ENCODE measurements around the gene SAC3D1. TPM values are rescaled to one million over a fixed set of nuclear protein-coding genes. Genes with fewer than 3 reads are reported as not detected.

Gene SAC3D1
- total and polyA plus RNA-seq, 2 of the 4 experiments (the other 2 are of a cell fraction) = 2.9 to 13.2 TPM

DNA sequence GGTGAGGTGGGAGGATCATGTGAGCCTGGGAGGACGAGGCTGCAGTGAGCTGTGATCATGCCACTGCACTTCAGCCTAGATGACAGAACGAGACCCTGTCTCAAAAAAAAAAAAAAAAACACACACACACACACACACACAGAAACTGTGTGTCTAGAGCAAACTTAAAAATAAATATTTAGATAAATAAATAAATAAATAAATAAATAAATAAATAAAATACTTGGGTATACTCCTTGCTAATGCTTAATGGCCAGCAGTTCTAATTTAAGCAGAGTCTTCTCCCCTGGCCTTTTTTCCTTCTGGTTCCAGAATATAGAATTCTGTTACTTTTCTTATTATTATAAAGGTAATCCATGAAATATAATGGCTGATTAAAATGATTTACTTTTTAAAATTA is 32.1 kb upstream of the SAC3D1 start:
- H3K9me3 ChIP-seq (ENCODE audit: control insufficient read depth, insufficient read depth, low read length) = no peaks in the 10 kb centered on the region
- WGBS, 2 experiments (ENCODE audit: extremely low coverage in 2 of 2, insufficient read length in 1 of 2) = no CpG with 5 or more reads among the region's 2 CpGs
- H3K4ac ChIP-seq (ENCODE audit: low read depth, low read length) = no peak overlapping the region
- no peak overlapping the region for H4K91ac ChIP-seq (ENCODE audit: insufficient read depth, low read depth, low read length)
- intact Hi-C loops (cut with micrococcal nuclease) (no loop called here), dilution Hi-C loops (cut with HindIII; ENCODE audit: low sequenced_read_pairs, unreplicated experiment) (no loop called here), in situ Hi-C loops (cut with MboI; ENCODE audit: low sequenced_read_pairs) (loop anchor here (5.0 to 10.0 kb wide), 2 partner anchors 87 to 164 kb away; partner anchors contain the start of genes CDC42BPG and PPP2R5B)
- no peak overlapping the region for H3K23ac ChIP-seq (ENCODE audit: low read depth, low read length)
- no peak overlapping the region for H2AK9ac ChIP-seq (replicated peaks; ENCODE audit: low read depth, low read length, poor library complexity)
- no TSS peak for BruUV-seq (replicated peaks)
- H3K4me2 ChIP-seq (ENCODE audit: low read depth, low read length) = no peak overlapping the region
- H3K27me3 ChIP-seq (ENCODE audit: control insufficient read depth, insufficient read depth, low read length) = no peaks in the 10 kb centered on the region
- peaks cover 8% of the 10 kb centered on the region for H3K4me1 ChIP-seq (ENCODE audit: control insufficient read depth, insufficient read depth, low read length)
- POLR2A ChIA-PET (ENCODE audit: unreplicated experiment) = no interaction called here
- peaks cover 0 to 7% of the 10 kb centered on the region in 2 experiments; a peak in 2 of 4 replicates for H3K79me1 ChIP-seq (ENCODE audit: low read depth in 1 of 2, low read length in 2 of 2)
- H2BK15ac ChIP-seq (ENCODE audit: low read depth, low read length) = no peak overlapping the region
- H3K14ac ChIP-seq (replicated peaks; ENCODE audit: low read depth, low read length) = no peak overlapping the region
- H4K5ac ChIP-seq (ENCODE audit: low read depth, low read length) = no peak overlapping the region
- H3K18ac ChIP-seq (ENCODE audit: low read depth, low read length) = no peak overlapping the region
- H3K9me1 ChIP-seq (ENCODE audit: insufficient read depth, low read length) = peaks cover 18% of the 10 kb centered on the region
- no peak overlapping the region for H3K27ac ChIP-seq (ENCODE audit: insufficient read depth, low read length)
- ATAC-seq (ENCODE audit: low read depth) (no peak), DNase-seq (no peak)
- H3K56ac ChIP-seq (ENCODE audit: extremely low read depth, insufficient read depth, low read length) = no peak overlapping the region
- no peak overlapping the region for H3K4me3 ChIP-seq (ENCODE audit: insufficient read depth, low read depth, low read length)
- H2BK5ac ChIP-seq (ENCODE audit: low read depth, low read length, poor library complexity, severe bottlenecking) = no peak overlapping the region
- H2BK20ac ChIP-seq (ENCODE audit: low read depth, low read length) = no peak overlapping the region
- CTCF ChIA-PET = no interaction called here
- H4K20me1 ChIP-seq (ENCODE audit: insufficient read depth, low read length) = no peaks in the 10 kb centered on the region
- no peak overlapping the region for H4K8ac ChIP-seq (ENCODE audit: low read depth in 2 of 2, low read length in 2 of 2)
- TF ChIP-seq BHLHE40 (IDR thresholded peaks at IDR 0.05; ENCODE audit: low read depth, low read length) (no peak), MAZ (IDR thresholded peaks at IDR 0.05; ENCODE audit: borderline replicate concordance, low read depth, low read length) (no peak), RAD21 (IDR thresholded peaks at IDR 0.05; ENCODE audit: low read length) (no peak), CHD1 (IDR thresholded peaks at IDR 0.05; ENCODE audit: low read depth, low read length) (no peak), NFE2L2 (IDR thresholded peaks at IDR 0.05; ENCODE audit: low read depth, low read length) (no peak), CEBPB (IDR thresholded peaks at IDR 0.05; ENCODE audit: low read depth, low read length) (no peak), SMC3 (IDR thresholded peaks at IDR 0.05; ENCODE audit: low read depth, low read length) (no peak), RFX5 (IDR thresholded peaks at IDR 0.05; ENCODE audit: low read depth, low read length) (no peak), RCOR1 (IDR thresholded peaks at IDR 0.05; ENCODE audit: insufficient replicate concordance, low read length) (no peak), MAFK (IDR thresholded peaks at IDR 0.05; ENCODE audit: low read depth, low read length) (no peak), MXI1 (IDR thresholded peaks at IDR 0.05; ENCODE audit: borderline replicate concordance, low read depth, low read length) (no peak), FOS (IDR thresholded peaks at IDR 0.05; ENCODE audit: low read depth, low read length) (no peak), POLR2A (IDR thresholded peaks at IDR 0.05; ENCODE audit: low read depth, low read length) (no peak)
- TF ChIP-seq, protein P1, sequence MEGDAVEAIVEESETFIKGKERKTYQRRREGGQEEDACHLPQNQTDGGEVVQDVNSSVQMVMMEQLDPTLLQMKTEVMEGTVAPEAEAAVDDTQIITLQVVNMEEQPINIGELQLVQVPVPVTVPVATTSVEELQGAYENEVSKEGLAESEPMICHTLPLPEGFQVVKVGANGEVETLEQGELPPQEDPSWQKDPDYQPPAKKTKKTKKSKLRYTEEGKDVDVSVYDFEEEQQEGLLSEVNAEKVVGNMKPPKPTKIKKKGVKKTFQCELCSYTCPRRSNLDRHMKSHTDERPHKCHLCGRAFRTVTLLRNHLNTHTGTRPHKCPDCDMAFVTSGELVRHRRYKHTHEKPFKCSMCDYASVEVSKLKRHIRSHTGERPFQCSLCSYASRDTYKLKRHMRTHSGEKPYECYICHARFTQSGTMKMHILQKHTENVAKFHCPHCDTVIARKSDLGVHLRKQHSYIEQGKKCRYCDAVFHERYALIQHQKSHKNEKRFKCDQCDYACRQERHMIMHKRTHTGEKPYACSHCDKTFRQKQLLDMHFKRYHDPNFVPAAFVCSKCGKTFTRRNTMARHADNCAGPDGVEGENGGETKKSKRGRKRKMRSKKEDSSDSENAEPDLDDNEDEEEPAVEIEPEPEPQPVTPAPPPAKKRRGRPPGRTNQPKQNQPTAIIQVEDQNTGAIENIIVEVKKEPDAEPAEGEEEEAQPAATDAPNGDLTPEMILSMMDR (conservative IDR thresholded peaks at IDR 0.05; ENCODE audit: low read depth, low read length) = no peak
- TF ChIP-seq, protein P2, sequence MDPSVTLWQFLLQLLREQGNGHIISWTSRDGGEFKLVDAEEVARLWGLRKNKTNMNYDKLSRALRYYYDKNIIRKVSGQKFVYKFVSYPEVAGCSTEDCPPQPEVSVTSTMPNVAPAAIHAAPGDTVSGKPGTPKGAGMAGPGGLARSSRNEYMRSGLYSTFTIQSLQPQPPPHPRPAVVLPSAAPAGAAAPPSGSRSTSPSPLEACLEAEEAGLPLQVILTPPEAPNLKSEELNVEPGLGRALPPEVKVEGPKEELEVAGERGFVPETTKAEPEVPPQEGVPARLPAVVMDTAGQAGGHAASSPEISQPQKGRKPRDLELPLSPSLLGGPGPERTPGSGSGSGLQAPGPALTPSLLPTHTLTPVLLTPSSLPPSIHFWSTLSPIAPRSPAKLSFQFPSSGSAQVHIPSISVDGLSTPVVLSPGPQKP (IDR thresholded peaks at IDR 0.05; ENCODE audit: borderline replicate concordance, low read depth, low read length) = no peak
- TF ChIP-seq, protein P3, sequence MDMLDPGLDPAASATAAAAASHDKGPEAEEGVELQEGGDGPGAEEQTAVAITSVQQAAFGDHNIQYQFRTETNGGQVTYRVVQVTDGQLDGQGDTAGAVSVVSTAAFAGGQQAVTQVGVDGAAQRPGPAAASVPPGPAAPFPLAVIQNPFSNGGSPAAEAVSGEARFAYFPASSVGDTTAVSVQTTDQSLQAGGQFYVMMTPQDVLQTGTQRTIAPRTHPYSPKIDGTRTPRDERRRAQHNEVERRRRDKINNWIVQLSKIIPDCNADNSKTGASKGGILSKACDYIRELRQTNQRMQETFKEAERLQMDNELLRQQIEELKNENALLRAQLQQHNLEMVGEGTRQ (IDR thresholded peaks at IDR 0.05; ENCODE audit: low read depth, low read length) = no peak
- H3K36me3 ChIP-seq (ENCODE audit: control insufficient read depth, insufficient read depth, low read length) = no peaks in the 10 kb centered on the region
- H2AFZ ChIP-seq (replicated peaks; ENCODE audit: low read length, poor library complexity) = no peak overlapping the region
- no peak overlapping the region for H3K9ac ChIP-seq (ENCODE audit: low read depth, low read length)
- 0 out of 2 replicates have a peak overlapping the region, but pooled peaks have one; percentile 27 for H2BK120ac ChIP-seq (ENCODE audit: low read depth, low read length)
- no peak overlapping the region for H2AK5ac ChIP-seq (ENCODE audit: low read depth, low read length)
